ENCODE measurements around the gene BNC2.

DNA sequence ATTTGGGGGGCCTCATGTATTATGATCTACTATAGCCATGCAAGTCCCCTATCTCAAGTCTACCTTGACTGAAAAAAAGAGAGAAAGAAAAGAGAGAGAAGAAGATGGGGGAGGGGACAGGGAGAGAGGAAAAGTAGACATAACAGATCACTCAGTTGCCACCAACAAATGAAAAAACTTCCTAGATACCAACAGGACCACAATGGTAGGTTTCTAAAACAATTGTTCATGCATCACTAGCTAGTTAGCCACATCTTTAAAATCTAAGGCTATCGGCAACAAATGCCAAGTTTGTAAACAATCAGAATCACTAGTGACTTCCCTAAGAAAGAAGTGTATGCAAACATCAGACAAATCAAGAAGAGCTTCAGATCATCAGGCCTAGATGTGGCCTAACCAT lies 328.2 kb downstream of the BNC2 start:
- TF ChIP-seq POLR2A (IDR thresholded peaks at IDR 0.05) = no peak
- TF ChIP-seq, protein P1, sequence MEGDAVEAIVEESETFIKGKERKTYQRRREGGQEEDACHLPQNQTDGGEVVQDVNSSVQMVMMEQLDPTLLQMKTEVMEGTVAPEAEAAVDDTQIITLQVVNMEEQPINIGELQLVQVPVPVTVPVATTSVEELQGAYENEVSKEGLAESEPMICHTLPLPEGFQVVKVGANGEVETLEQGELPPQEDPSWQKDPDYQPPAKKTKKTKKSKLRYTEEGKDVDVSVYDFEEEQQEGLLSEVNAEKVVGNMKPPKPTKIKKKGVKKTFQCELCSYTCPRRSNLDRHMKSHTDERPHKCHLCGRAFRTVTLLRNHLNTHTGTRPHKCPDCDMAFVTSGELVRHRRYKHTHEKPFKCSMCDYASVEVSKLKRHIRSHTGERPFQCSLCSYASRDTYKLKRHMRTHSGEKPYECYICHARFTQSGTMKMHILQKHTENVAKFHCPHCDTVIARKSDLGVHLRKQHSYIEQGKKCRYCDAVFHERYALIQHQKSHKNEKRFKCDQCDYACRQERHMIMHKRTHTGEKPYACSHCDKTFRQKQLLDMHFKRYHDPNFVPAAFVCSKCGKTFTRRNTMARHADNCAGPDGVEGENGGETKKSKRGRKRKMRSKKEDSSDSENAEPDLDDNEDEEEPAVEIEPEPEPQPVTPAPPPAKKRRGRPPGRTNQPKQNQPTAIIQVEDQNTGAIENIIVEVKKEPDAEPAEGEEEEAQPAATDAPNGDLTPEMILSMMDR (IDR thresholded peaks at IDR 0.05) = no peak
